ENCODE data around the gene ZIC2. TPM values are rescaled to one million over a fixed set of nuclear protein-coding genes. Genes with fewer than 3 reads are reported as not detected.

Gene ZIC2
- total RNA-seq, 1 donor = not detected

DNA sequence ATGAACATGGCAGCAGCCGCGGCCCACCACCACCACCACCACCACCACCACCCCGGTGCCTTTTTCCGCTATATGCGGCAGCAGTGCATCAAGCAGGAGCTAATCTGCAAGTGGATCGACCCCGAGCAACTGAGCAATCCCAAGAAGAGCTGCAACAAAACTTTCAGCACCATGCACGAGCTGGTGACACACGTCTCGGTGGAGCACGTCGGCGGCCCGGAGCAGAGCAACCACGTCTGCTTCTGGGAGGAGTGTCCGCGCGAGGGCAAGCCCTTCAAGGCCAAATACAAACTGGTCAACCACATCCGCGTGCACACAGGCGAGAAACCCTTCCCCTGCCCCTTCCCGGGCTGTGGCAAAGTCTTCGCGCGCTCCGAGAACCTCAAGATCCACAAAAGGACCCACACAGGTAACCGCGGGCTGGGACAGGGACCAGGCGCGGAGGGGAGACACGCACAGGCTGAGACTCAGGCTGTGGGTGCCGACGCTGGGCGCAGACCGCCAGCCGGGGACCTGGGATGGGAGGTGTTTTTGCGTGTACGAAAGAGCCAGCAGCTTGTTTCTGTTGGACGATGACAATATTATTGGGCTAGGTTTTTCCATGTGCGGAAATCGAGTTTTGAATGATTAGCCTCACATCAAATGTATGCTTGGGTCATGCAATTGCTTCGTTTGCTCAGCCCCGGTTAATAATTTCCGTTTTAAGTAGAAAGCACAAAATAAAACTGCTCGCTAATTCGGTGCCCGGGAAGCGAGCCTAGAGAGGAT, 1.3 kb downstream of the ZIC2 start:
- no peak overlapping the region for H2AFZ ChIP-seq (ENCODE audit: low read length)
- no peak overlapping the region for H3K4me2 ChIP-seq (ENCODE audit: insufficient read depth, low read length)
- H3K9me3 ChIP-seq (ENCODE audit: low read depth, low read length) = no peaks in the 10 kb centered on the region
- H4K20me1 ChIP-seq (ENCODE audit: insufficient read depth, low read length) = peaks cover 3% of the 10 kb centered on the region
- H3K79me2 ChIP-seq (ENCODE audit: insufficient read depth, low read length) = no peaks in the 10 kb centered on the region
- no peaks in the 10 kb centered on the region for H3K36me3 ChIP-seq (ENCODE audit: insufficient read depth, low read length)
- no peak overlapping the region for H3K27ac ChIP-seq (ENCODE audit: low read depth, low read length)
- peak; percentile 82 for DNase-seq (ENCODE audit: insufficient read length, low spot score, missing footprints)
- no peak overlapping the region for H3K4me3 ChIP-seq (ENCODE audit: insufficient read depth, low read length)
- TF ChIP-seq, protein P1, sequence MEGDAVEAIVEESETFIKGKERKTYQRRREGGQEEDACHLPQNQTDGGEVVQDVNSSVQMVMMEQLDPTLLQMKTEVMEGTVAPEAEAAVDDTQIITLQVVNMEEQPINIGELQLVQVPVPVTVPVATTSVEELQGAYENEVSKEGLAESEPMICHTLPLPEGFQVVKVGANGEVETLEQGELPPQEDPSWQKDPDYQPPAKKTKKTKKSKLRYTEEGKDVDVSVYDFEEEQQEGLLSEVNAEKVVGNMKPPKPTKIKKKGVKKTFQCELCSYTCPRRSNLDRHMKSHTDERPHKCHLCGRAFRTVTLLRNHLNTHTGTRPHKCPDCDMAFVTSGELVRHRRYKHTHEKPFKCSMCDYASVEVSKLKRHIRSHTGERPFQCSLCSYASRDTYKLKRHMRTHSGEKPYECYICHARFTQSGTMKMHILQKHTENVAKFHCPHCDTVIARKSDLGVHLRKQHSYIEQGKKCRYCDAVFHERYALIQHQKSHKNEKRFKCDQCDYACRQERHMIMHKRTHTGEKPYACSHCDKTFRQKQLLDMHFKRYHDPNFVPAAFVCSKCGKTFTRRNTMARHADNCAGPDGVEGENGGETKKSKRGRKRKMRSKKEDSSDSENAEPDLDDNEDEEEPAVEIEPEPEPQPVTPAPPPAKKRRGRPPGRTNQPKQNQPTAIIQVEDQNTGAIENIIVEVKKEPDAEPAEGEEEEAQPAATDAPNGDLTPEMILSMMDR (IDR thresholded peaks at IDR 0.05; ENCODE audit: extremely low read depth, low read depth, low read length) = no peak
- peaks cover 87% of the 10 kb centered on the region for H3K27me3 ChIP-seq (ENCODE audit: insufficient read depth, low read length)
- no peaks in the 10 kb centered on the region for H3K4me1 ChIP-seq (ENCODE audit: insufficient read depth, low read length)

DNA sequence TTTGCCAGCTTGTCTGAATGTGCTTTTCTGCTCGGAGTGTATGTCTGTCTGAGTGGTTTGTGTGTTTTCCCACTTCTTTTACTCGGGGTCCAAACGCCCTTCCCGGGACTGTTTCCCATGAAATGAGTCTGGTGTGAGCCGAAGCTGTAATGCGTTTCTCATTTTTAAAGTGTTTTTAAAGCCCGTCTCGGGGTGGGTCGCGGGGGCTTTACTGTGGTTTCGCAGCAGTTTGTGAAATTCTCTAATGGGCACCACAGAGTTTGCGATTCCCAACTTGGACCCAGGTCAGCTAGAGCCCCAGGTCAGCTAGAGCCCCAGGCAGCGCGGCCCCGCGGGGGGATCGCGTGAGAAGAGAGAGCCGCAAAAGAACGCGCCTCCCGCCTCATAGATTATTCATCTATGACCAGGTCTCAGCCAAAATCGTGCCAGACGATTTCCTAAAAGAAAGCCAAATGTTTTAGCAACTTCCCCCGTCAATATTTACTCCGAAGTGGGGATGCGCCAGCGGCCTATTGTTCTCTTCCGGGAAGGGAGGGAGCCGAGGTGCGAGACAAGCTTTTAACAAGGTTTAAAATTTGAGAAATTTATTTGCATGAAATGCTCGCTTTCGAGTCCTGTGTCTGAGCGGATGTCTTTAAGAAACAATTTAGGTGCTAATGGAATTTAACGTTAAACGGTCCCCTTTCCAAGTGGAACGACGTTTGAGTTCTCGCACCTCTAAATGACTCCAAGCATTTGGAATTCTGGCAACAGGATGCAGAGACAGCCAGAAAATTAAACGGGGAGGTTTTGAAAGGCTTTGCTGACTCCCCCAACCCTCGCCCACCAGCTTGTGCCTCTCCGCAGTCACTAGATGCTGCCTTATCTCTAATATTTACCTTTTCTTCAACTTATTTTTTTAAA, 2.2 kb downstream of the ZIC2 start:
- H3K27me3 ChIP-seq (ENCODE audit: insufficient read depth, low read length) = peaks cover 87% of the 10 kb centered on the region
- no peak overlapping the region for H3K4me3 ChIP-seq (ENCODE audit: insufficient read depth, low read length)
- TF ChIP-seq, protein P1 (IDR thresholded peaks at IDR 0.05; ENCODE audit: extremely low read depth, low read depth, low read length) = no peak
- no peaks in the 10 kb centered on the region for H3K4me1 ChIP-seq (ENCODE audit: insufficient read depth, low read length)
- H3K27ac ChIP-seq (ENCODE audit: low read depth, low read length) = no peak overlapping the region
- H3K79me2 ChIP-seq (ENCODE audit: insufficient read depth, low read length) = no peaks in the 10 kb centered on the region
- no peak overlapping the region for H2AFZ ChIP-seq (ENCODE audit: low read length)
- no peak overlapping the region for H3K4me2 ChIP-seq (ENCODE audit: insufficient read depth, low read length)
- DNase-seq (ENCODE audit: insufficient read length, low spot score, missing footprints) = peak; percentile 69
- H4K20me1 ChIP-seq (ENCODE audit: insufficient read depth, low read length) = peaks cover 3% of the 10 kb centered on the region
- no peaks in the 10 kb centered on the region for H3K36me3 ChIP-seq (ENCODE audit: insufficient read depth, low read length)
- H3K9me3 ChIP-seq (ENCODE audit: low read depth, low read length) = no peaks in the 10 kb centered on the region

DNA sequence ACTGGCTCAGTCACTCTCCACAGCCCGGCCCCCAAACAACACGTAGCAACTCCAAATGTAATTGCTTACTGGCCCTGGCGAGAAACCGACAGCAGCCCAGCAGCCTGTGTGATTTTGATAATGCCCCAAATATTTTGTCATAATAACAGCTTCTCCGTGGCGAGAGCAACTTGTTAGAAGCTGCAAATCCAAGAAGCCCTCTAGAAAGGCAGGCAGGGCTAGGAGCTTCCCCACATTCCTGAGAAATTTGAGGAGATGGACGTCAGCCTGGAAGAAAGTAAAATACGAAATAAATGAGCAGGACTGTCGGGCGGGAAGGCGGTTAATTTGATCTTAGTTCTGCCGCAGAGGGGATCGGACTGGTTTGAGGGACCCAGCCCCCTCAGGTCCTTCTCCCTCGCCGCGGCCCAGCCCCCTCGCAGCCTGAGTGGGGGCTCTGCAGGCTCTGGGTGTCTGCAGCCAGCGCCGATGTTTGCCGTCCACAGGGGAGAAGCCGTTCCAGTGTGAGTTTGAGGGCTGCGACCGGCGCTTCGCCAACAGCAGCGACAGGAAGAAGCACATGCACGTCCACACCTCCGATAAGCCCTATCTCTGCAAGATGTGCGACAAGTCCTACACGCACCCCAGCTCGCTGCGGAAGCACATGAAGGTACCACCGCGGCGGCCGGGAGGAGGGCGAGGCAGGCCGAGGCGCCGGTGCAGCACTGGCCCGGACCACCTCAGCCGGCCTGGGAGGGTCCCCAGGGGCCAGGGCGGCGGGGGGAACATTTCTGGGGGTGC, 3.1 kb downstream of the ZIC2 start:
- Histone ChIP-seq H3K4me1 (ENCODE audit: insufficient read depth, low read length) (no peaks in the 10 kb centered on the region), H3K27ac (ENCODE audit: low read depth, low read length) (no peak overlapping the region), H3K4me2 (ENCODE audit: insufficient read depth, low read length) (no peak overlapping the region), H3K9me3 (ENCODE audit: low read depth, low read length) (no peaks in the 10 kb centered on the region), H2AFZ (ENCODE audit: low read length) (no peak overlapping the region), H3K79me2 (ENCODE audit: insufficient read depth, low read length) (no peaks in the 10 kb centered on the region), H4K20me1 (ENCODE audit: insufficient read depth, low read length) (peaks cover 3% of the 10 kb centered on the region), H3K4me3 (ENCODE audit: insufficient read depth, low read length) (no peak overlapping the region), H3K36me3 (ENCODE audit: insufficient read depth, low read length) (no peaks in the 10 kb centered on the region), H3K27me3 (ENCODE audit: insufficient read depth, low read length) (peaks cover 87% of the 10 kb centered on the region)
- TF ChIP-seq, protein P1 (IDR thresholded peaks at IDR 0.05; ENCODE audit: extremely low read depth, low read depth, low read length) = no peak
- peak; percentile 79 for DNase-seq (ENCODE audit: insufficient read length, low spot score, missing footprints)

Data from osteoblast (primary cell).